ENCODE data around the gene CLEC4G.

- TF ChIP-seq MAX (IDR thresholded peaks at IDR 0.05; ENCODE audit: insufficient read depth, insufficient read length) (no peak), CTCF (IDR thresholded peaks at IDR 0.05; ENCODE audit: extremely low read depth in 1 of 2, insufficient read depth in 1 of 2, low read depth in 1 of 2, low read length in 2 of 2) (no peak), JUN (IDR thresholded peaks at IDR 0.05; ENCODE audit: borderline replicate concordance, insufficient read depth, insufficient read length, low read depth) (no peak), POLR2A (IDR thresholded peaks at IDR 0.05; ENCODE audit: low read depth, low read length) (no peak), EZH2 (IDR thresholded peaks at IDR 0.05; ENCODE audit: borderline replicate concordance, low read depth, low read length, severe bottlenecking) (no peak), POLR2AphosphoS5 (IDR thresholded peaks at IDR 0.05; ENCODE audit: insufficient read depth, low read depth, low read length) (no peak), MYC (IDR thresholded peaks at IDR 0.05; ENCODE audit: low read depth, low read length) (no peak), FOS (IDR thresholded peaks at IDR 0.05; ENCODE audit: borderline replicate concordance, insufficient read depth, low read length) (no peak)
Measured at GRCh38 chr19:7739211-7739755, 7.4 kb upstream of the CLEC4G start.

Data from endothelial cell of umbilical vein (primary cell).